Activated T-cell treated with anti-CD3 and anti-CD28 coated beads for 4 hours (primary cell): ENCODE results near the gene B2M.
"Not testable (repeated sequence)": the region's sequence is repeated elsewhere in the genome, so short reads cannot be mapped to it uniquely, and the experiment has no call there.

ENCODE experiments used
- DNase-seq: peaks from one replicate; pipeline ENCODE4 v3.0.0-alpha.2; 2020

Gene B2M

DNA sequence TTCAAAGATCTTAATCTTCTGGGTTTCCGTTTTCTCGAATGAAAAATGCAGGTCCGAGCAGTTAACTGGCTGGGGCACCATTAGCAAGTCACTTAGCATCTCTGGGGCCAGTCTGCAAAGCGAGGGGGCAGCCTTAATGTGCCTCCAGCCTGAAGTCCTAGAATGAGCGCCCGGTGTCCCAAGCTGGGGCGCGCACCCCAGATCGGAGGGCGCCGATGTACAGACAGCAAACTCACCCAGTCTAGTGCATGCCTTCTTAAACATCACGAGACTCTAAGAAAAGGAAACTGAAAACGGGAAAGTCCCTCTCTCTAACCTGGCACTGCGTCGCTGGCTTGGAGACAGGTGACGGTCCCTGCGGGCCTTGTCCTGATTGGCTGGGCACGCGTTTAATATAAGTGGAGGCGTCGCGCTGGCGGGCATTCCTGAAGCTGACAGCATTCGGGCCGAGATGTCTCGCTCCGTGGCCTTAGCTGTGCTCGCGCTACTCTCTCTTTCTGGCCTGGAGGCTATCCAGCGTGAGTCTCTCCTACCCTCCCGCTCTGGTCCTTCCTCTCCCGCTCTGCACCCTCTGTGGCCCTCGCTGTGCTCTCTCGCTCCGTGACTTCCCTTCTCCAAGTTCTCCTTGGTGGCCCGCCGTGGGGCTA, at the start of gene B2M, which contains the start of gene PATL2:
TSS of gene B2M (plus strand) at position 422 of the 647 bp plus-strand sequence. CDS start at position 452, 30 bp downstream.
TSS of gene PATL2 (minus strand) at position 228 of the 647 bp plus-strand sequence. CDS start 34,833 bp downstream, outside the sequence.
- peak; percentile 96 for DNase-seq

DNA sequence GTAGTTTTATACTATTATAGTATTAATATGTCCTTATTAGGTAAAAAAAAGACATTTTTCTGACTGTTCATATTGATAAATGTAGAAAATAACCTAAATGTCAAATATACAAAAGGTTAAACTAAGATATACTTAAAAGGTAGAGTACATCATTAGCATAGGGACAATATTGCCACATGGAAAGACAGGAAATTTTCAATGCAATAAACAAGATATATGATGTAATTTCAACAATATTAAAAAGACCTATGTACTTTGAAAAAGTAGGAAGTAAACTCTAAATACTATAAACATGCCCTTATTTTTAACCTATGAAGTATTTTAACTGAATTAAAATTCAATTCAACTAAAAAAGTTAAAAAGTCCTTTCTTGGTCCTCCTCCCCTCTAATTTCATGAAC, 49.7 kb upstream of the B2M start:
- no peak for DNase-seq

DNA sequence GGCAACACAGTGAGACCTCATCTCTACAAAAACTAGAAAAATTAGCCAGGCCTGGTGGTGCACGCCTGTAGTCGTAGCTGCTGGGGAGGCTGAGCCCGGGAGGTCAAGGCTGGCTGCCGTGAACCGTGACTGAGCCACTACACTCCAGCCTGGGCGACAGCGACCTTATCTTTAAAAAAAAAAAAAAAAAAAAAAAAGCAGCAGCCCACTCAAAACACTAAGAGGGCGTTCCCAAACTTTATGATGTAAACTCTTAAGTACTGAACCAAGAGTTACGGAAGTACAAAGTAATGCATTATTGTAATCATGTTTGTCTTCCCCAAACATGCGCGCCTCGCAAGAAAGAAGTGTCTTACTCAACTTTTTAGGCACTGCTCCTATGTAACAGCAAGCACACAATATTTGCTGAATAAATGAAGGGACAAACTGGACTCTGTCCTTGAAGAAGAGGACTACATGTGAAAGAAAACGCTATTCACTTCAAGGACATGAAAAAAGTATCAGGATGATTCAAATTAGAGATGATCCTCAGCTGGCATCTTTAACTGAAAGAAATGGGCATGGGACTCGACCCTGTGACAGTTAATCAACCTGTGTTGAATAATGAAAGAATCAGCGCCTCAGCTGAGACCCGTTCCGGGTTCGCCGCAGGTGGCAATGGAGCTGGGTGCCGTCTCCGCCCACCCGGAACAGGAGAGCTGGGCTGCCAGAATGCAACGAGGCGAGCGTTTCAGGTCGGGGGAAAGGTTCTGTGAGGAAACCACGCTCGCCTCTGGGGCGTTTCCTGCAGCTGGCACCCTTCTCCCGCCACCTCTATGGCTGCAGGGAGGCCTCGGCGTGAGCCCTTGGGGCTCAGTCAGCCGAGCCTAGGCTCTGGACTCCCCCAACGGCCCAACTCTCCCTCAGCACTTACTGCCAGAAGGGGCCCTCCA, 48.6 kb upstream of the B2M start:
- DNase-seq = peak; percentile 70

DNA sequence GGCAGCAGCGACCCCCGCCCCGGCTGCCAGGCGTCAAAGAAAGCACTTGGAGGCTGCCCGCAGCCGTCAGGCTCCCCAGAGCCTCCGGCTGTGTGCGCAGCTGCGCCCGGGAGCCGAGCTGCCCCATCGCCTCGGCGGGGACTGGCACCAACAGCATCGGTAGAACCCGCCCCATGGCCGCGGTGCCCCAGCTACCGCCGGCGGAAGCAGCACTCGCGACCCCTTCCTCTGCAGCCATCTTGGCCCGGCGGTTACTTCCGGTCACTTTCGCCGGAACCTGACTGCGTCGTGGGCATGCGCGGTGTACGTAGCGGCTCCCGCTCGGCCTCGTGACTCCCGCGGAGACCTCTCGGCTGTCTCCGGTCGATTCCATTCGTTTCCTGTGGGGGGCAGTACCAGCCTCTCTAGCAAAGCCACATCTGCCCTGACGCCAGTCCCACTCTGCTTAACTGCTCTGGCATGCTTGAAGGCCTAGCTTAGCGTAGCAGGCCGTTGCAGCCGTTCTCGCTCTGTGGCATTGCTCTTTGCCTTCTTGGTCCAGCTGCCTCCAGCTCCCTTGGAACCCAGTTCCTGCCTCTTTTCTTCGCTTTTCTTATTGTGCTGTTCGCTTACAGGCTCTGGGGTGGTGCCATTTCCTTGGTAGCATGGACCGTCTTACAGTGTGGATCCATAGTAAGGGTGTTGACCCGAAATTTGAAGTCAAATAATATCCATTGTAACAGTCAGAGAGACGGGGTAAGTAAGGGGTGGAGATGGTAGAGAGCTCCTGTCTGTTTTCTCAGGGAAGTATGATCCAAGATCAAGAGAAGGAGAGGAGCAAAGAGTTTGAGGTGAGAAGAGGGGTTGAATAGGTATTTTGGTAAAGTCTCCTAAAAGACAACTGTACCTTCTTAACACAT, 47.7 kb upstream of the B2M start, which contains the start of gene SPG11:
TSS of gene SPG11 (minus strand) at position 253 of the 899 bp plus-strand sequence. CDS start at position 238, 15 bp downstream.
- peak; percentile 95 for DNase-seq

DNA sequence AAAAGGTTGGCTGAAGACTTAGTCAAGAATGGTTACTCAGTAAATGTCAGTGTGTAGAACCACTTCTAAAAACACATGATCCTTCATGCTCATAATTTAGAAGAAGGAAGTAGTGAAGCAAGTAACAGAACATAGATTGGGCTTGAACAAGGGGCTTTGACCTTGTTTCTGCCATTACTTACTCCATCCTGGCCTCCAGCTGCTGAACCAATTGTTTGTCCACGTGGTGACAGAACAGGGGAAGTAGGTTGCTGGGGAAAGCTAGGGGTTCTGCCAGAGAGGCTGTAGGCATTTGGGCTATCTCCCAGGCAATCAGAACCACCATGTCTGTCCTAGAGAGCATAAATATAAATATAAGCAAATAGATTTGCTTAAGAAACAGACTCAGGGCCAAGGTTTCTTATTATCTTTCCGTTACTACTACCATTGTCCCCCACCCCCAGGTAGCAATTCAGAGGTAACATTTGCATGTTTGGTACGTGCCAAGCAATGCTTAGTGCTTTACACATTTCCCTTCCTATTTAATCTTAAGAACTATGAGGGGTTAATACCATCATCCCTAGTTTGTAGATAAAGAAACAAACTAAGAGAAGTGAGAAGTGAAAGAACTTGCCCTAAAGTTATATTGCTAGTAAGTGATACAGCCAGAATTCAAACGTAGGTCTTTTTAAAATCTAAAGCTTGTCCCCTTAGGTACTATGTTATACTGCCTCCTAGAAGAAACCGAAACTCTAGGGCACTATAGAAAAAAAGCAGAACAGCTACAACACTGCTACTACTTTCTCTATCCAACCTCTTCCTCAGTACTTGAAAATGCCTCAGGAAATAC, 44.9 kb upstream of the B2M start:
- DNase-seq = no peak

DNA sequence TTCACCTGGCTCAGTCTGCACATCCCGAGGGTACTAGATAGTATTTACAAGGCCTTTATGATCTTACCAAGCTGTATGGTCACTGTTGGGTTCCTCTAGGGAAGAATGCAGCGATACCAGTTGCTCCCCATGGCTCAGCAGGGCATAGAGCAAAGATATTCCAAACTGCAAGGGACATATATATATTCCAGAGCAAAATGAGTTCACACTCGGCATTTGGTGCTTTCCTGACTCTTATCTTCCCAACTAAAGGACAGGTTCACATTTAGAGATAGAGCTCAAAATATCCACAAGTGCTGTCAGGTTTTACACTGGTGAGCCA, 44.3 kb upstream of the B2M start:
- DNase-seq = no peak

DNA sequence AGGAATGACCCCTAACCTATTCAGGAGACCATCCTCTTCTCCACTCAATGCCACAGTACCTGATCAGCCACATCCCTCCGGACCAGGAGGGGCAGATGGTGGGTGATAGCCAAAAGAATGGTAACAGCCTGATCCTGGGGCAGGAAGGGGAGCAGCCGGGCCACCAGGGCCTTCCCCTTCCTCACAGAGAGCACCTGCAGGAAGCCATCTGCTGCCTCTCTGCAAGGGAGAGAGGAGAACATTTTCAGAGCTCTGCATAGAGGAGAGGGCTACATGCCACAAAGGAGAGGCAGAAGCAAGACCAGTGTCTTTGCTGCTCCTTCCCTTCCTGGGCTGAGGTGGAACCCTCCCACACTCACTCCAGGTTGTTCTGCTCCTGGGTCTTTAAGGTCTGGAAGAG, 42.4 kb upstream of the B2M start:
- no peak for DNase-seq

DNA sequence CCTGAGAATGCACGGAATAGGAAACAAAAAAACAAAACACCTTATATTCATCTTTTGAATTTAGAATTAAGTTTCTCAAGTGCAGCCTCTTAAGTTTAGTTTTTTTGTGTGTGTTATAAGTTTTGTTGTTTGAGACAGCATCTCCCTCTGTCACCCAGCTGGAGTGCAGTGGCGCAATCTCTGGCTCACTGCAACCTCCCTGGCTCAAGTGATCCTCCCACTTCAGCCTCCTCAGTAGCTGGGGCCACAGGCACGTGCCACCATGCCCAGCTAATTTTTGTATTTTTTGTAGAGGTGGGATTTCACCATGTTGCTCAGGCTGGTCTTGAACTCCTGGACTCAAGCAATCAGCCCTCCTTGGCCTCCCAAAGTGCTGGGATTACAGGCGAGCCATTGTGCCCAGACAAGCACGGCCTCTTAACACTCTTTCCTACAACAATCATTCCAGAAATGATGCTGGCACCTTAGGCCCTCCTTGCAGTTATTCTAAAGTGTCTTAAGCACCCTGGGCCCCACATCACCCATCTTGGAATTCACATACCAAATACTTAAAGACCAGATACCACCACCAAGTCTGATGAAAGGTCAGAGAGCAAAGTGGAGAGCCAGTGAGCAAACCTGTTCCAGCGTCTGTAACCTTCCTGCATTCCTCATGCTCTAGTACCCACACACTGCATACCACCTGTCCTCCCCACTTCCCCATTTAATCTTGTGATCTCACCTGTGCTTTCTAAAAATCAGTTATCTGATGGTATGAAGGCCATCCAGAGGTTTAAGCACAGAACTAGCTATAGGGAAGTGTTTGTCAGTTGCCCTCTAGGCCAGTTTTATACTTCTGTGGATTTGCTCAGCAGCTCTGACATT, 41.0 kb upstream of the B2M start:
- DNase-seq = no peak

DNA sequence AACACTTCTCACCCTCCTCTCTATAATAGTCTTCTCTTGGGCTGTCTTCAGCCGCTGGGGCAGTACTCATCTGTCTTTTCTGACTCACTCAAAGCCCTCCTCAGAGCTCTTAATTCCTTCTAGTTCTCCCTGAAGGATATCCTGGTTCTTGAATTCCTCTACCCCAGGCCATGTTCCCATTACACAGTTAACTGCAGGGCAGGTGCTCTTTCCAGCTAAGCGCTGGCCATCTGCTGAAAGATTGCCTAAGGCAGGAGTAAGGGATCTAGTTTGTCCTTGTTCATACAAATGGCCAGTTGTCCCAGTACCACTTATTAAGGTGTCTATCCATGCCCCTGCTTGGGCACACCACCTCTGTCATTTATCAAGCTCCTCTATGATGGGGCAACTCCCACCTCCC, 37.7 kb upstream of the B2M start:
- no peak for DNase-seq

DNA sequence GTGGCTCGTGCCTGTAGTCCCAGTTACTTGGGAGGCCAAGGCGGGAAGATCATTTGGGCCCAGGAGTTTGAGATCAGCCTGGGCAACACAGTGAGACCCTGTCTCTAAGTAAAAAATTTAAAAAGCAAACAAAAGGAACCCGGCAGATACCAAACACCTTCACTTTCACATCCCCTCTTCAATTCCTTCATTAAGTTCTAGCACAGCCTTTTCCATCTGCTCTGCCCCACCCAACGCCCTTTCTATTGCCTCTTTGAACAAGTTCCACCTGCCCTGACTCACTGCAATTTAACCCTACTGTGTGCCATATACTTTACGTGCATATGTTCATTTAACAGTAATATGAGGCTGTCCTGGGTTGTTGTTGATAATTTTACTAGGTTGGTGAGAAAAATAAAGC, 35.4 kb upstream of the B2M start:
- no peak for DNase-seq

DNA sequence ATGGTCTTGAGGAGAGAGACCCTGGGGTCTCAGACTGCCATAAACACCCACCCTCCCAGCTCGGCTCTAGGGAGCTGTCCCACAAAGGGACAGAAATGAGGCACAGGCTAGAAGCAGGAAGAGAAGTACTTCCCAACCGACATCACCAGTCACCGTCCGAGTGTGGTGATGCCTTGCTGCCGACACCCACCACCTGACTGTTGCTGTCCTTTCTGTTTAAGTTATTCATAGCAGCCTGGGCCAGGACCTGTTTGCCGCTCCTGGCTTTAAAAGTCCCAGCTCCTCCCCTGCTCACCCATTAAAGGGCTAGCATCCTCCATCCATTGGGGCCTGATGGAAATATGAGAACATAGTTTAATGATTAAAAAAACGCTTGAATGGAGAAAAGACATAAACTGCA, 34.6 kb upstream of the B2M start:
- no peak for DNase-seq

DNA sequence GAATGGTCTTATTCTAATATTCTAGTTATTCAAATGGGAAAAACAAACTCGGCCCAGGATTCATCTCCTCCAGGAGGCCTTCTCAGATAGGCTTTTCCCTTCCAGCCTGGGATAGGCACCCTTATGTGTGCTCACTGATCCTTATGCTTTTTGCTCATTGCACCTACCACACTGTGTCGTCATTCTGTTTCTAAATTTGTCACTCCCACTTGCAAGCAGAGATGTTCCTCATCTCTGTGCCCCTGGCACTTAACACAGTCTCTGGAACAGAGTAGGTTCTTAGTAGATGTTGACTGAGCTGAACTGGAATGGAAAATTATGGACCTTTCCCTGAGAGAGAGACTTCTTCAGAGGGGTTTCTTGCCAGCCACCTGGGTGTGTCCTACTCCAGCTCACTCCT, 29.1 kb upstream of the B2M start:
- DNase-seq = no peak

DNA sequence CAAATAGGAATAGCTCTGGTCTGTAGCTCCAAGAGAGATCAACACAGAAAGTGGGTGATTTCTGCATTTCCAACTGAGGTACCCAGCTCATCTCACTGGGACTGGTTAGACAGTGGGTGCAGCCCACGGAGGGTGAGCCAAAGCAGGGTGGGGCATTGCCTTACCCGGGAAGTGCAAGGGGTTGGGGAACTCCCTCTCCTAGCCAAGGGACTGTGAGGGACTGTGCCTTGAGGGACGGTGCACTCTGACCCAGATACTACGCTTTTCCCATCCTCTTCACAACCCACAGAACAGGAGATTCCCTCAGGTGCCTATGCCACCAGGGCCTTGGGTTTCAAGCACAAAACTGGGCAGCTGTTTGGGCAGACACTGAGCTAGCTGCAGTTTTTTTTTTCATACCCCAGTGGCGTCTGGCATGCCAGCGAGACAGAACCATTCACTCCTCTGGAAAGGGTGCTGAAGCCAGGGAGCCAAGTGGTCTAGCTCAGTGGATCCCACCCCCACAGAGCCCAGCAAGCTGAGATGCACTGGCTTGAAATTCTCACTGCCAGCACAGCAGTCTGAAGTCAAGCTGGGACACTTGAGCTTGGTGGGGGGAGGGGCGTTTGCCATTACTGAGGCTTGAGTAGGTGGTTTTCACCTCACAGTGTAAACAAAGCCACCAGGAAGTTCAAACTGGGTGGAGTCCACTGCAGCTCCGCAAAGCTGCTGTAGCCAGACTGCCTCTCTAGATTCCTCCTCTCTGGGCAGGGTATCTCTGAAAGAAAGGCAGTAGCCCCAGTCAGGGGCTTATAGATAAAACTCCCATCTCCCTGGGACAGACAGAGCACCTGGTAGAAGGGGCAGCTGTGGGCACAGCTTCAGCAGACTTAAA, 28.3 kb upstream of the B2M start:
- peak; percentile 56 for DNase-seq

DNA sequence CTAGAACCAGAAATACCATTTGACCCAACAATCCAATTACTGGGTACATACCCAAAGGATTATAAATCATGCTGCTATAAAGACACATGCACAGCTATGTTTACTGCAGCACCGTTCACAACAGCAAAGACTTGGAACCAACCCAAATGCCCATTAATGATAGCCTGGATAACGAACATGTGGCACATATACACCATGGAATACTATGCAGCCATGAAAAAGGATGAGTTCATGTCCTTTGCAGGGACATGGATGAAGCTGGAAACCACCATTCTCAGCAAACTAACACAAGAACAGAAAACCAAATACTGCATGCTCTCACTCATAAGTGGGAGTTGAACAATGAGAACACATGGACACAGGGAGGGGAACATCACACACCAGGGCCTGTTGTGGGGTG, 22.0 kb upstream of the B2M start:
- not testable (repeated sequence) for DNase-seq

DNA sequence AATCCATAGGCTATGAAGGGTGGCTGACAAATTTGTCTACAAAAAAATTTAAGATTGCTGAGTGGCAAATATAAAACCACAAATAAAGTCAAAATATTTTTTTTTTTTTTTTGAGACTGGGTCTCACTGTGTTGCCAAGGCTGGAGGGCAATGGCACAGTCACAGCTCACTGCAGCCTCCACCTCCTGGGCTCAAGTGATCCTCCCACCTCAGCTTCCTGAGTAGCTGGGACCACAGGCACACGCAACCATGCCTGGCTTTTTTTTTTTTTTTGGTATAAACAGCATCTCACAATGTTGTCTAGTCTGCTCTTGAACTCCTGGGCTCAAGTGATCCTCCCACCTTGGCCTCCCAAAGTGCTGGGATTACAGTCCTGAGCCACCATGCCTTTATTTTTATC, 21.1 kb upstream of the B2M start:
- DNase-seq = not testable (repeated sequence)

DNA sequence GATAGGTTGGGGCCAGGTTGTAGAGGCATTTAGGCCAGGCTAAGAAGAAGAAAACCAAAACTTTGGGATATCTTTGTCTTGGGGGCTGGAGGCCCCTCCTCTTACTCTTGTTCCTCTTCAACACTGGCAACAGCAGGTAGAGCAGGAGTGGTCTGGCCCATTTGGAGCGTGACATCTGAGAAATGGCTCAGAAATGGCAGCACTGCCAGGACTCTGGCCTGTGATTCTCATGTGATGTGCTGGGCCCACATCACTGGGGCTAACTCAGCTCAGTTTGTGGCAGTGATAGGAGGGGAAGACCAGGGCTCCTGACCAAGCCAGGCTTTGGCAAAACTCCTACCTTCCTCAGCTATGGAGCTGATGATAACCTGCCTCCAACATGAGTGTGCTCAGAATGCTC, 18.7 kb upstream of the B2M start:
- DNase-seq = no peak

DNA sequence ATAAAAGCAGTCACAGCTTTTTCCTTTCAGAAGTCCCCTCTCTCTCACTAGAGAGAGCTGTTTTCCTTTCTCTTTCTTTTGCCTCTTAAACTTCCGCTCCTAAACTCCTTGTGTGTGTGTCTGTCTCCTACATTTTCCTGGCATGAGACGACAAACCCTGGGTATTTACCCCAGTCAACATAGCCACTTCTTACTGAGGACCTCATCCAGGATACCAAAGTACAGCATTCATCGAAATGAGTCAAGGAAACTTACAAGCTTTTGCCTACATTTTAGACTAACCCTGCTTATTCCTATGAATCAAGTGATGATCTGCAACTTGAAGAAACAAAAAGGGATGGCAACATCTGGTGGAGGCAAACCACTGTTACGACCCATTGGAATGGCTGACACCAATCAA, 16.9 kb upstream of the B2M start:
- DNase-seq = no peak

DNA sequence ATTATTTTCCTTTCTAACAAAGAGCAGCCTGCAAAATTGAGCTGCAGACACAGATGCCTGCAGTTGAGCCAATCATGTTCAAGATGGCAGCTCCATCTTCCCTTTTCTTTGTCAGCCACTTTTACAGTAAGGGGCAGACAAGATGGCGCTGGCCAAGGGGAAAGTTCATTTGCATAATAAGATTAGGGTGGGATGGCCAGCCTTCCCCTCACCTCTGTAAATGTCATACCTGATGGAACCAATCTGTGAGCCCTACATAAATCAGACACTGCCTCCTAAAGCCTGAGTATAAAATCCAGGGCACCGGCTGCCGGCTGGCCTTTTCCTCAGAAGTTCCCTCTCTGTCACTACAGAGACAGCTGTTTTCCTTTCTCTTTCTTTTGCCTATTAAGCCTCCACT, 16.0 kb upstream of the B2M start:
- no peak for DNase-seq

DNA sequence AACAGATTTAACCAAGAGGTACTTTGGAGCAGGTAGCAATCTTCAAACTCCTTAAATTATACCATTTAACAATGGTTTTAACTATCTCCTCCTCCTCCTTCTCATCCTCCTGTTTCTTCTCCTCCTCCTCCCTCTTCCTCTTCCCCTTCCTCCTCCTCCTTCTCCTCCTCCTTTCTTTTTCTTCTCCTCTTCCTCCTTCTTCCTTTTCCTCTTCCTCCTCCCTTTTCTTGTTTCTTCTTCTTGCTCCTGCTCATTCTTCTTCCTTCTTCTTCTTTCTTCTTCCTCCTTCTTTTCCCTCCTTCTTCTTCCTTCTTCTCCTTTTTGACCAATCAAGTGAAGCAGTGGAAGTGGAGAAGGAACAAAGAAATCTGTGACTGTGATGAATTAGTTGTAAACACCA, 14.3 kb upstream of the B2M start:
- DNase-seq = no peak

DNA sequence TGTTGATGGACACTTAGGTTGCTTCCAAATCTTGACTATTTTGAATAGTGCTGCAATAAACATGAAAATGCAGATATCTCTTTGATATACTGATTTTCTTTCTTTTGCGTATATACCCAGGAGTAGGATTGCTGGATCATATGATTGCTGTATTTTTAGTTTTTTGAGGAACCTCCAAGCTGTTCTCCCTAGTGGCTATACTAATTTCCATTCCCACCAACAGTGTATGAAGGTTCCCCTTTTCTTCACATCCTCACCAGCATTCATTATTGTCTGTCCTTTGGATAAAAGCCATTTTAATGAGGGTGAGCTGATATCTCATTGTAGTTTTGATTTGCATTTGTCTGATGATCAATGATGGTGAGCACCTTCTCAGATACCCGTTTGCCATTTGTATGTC, 12.7 kb upstream of the B2M start:
- no peak for DNase-seq
